Keratinocyte (primary cell): Measurements from ENCODE around the gene CREBL2.

Experiments
- EZH2 ChIP-seq: IDR thresholded peaks from one replicate; pipeline ENCODE4 v1.6.1; 2012; ENCODE audit warnings: inconsistent platforms, mild to moderate bottlenecking, low read length, moderate library complexity
- TF ChIP-seq, protein P1 (sequence below), 3 experiments: IDR thresholded peaks in 1 of 3; conservative IDR thresholded peaks in 1 of 3; optimal IDR thresholded peaks in 1 of 3; 2 replicates in 2 of 3; 3 replicates in 1 of 3; pipeline versions ENCODE3 to v1.5.1; 2011; ENCODE audit warnings: low read length in 3 of 3, mild to moderate bottlenecking in 3 of 3, moderate library complexity in 2 of 3, control low read depth in 1 of 3, inconsistent platforms in 1 of 3; ENCODE audit not compliant: insufficient read depth in 2 of 3; ENCODE audit errors: extremely low read depth in 1 of 3

DNA sequence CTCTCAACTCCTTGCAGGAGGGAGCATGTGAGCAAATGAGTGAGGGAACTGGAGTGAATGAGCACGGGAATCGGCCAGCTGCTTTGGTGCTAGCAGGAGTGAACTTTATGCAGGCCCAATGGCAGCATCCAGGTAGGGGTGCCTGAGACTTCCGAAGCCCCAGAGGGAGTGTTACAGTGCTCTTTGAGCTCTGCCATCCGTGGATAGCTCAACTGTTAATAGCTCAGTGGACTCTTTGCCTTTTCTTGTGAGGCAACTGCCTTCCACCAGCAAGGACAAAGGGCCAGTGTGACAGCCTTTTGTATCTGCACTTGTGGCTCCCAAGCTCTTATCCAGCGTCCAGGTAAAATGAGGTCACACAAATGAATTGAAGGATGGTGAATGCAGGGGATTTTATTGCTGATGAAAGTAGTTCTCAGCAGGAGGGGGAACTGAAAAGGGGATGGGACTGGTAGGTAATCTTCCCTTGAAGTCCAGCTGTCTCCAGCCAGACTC lies 12.9 kb downstream of the CREBL2 start:
- TF ChIP-seq EZH2: no peak
- TF ChIP-seq, protein P1, sequence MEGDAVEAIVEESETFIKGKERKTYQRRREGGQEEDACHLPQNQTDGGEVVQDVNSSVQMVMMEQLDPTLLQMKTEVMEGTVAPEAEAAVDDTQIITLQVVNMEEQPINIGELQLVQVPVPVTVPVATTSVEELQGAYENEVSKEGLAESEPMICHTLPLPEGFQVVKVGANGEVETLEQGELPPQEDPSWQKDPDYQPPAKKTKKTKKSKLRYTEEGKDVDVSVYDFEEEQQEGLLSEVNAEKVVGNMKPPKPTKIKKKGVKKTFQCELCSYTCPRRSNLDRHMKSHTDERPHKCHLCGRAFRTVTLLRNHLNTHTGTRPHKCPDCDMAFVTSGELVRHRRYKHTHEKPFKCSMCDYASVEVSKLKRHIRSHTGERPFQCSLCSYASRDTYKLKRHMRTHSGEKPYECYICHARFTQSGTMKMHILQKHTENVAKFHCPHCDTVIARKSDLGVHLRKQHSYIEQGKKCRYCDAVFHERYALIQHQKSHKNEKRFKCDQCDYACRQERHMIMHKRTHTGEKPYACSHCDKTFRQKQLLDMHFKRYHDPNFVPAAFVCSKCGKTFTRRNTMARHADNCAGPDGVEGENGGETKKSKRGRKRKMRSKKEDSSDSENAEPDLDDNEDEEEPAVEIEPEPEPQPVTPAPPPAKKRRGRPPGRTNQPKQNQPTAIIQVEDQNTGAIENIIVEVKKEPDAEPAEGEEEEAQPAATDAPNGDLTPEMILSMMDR (optimal IDR thresholded peaks at IDR 0.05 in 1 of 3, IDR thresholded peaks at IDR 0.05 in 1 of 3, conservative IDR thresholded peaks at IDR 0.05 in 1 of 3; ENCODE audit: extremely low read depth in 1 of 3, insufficient read depth in 2 of 3, low read length in 3 of 3): no peak
